ENCODE measurements around the gene PSMB10.

The PSMB10 gene

GRCh38 chr16:67892375-67892774 lies 44.3 kb downstream of the PSMB10 start:
- no peak for DNase-seq (ENCODE audit: low spot score)

GRCh38 chr16:67888331-67888730 lies 48.3 kb downstream of the PSMB10 start:
- no peak for DNase-seq (ENCODE audit: low spot score)

- DNase-seq (ENCODE audit: low spot score), result no peak
Measured at GRCh38 chr16:67886387-67886786, 50.3 kb downstream of the PSMB10 start.

- DNase-seq (ENCODE audit: low spot score), result no peak
Measured at GRCh38 chr16:67885976-67886375, 50.7 kb downstream of the PSMB10 start.

GRCh38 chr16:67885545-67885944 lies 51.1 kb downstream of the PSMB10 start:
- no peak for DNase-seq (ENCODE audit: low spot score)

GRCh38 chr16:67884684-67885083 lies 52.0 kb downstream of the PSMB10 start, which contains the start of gene NRN1L:
Gene NRN1L, plus strand, starts transcription at chr16:67884885. Its CDS starts 19 bp downstream, at chr16:67884904.
- DNase-seq (ENCODE audit: low spot score), result peak; percentile 98

Measured in AG08396 (cell line).